A204.1 (cell line): ENCODE results near the gene DENND1A.

ENCODE experiments used
- FAIRE-seq: peaks from 2 replicates; lab custom pipeline; 2012; peaks lifted over from hg19 to GRCh38; lab: Jason Lieb, UNC

The DENND1A gene

DNA sequence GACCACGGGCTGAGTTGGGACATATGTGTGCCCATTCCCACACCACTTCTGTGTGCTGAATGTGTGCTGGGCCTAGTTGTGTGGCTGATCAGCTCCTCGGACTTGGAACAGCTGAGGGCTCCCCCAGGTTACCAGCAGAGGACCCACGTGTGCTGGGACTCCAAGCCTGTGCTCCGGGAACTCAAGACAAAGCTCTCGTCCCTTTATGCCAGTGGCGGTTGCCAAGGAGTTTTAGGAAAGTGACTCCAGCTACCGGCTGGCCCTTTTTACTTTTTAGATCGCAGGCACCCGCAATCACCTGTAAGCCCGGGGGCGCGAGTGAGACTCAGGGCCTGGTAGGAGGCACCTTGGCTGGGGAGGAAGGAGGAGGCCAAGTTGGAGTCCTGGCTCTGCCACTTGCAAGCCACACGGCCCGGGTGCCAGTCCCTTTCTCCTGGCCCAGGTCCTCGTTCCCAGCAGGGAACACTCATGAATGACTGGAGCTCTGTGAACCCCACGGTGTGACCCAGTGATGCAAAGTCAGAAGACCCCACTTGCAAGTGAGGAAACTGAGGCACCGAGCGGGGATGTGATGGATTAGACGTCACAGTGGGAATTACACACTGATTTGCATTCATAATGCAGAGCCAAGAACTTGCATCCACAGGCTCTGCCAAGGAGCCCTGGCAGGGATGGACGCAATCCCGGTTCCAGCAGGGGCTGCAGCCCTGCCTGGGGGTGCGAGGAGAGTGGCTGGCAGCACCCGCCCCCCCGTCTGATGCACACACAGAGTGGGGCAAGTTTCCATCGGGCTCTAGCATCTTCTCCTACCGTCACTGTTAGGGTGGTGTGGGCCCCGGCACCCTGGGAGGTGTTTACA is 547.0 kb downstream of the DENND1A start:
- FAIRE-seq, result no peak

DNA sequence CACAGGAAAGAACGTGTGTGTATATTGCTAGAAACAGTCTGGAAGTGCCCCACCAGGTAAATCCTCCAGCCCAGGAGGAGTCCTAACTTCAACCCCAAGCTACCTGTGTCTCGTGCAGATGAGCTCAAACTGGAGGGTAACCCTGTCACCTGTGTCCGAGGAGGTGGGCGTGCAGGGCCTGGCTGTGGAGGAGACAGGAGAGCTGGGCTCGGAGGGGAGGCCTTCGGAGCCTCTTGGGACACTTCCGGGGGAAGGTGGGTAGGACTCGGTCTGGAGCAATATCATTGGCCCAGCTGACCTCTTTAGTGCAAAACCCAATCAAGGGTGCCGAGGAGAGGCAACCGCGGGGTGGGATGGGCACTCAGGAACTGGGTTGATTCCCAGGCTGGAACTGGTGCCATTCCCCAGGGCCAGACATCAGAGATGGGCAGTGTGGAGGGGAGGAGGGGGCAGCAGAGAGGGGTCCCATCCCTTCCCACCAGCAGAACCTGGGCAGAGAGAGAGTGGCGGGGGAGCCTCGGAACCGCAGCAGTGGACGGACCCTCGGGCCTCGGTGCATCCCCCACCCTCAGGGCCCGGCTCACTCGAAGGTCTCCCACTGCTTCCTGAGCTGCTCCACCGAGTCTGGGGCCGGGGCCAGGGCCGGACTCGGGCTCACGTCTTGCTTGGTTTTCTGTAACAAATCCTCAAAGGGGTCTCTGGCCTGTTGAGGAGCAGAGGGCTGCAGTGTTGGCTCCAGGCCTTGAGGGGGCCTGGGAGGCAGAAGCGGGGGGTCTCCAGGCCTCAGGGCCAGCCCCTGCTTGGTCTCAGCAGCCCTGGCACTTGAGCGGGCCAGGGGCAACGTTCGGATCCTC is 548.8 kb downstream of the DENND1A start:
- FAIRE-seq, result no peak

GRCh38 chr9:123378956-123379660 is 550.8 kb downstream of the DENND1A start:
- no peak for FAIRE-seq

DNA sequence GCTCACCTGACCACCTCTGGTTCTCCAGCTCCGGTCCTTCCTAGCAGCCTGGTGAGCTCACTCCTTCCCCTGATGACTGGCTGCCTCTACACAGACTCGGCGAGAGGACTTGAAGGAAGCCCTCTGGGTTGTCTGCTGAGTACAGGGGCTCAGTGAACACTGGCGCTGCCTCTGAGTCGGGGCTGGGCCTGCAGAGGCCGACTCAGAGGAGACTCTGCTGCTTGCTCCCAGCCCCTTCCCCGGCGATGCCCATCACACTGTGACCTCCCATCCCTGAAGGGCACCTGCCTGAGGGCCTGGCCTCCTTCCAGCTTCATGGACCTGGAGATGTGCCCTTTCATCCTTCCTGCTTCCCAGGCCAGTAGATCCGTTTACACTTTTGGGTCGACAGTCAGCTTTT is 551.9 kb downstream of the DENND1A start:
- FAIRE-seq, result no peak

- FAIRE-seq, result no peak
Measured at GRCh38 chr9:123377211-123377971, 552.5 kb downstream of the DENND1A start.

DNA sequence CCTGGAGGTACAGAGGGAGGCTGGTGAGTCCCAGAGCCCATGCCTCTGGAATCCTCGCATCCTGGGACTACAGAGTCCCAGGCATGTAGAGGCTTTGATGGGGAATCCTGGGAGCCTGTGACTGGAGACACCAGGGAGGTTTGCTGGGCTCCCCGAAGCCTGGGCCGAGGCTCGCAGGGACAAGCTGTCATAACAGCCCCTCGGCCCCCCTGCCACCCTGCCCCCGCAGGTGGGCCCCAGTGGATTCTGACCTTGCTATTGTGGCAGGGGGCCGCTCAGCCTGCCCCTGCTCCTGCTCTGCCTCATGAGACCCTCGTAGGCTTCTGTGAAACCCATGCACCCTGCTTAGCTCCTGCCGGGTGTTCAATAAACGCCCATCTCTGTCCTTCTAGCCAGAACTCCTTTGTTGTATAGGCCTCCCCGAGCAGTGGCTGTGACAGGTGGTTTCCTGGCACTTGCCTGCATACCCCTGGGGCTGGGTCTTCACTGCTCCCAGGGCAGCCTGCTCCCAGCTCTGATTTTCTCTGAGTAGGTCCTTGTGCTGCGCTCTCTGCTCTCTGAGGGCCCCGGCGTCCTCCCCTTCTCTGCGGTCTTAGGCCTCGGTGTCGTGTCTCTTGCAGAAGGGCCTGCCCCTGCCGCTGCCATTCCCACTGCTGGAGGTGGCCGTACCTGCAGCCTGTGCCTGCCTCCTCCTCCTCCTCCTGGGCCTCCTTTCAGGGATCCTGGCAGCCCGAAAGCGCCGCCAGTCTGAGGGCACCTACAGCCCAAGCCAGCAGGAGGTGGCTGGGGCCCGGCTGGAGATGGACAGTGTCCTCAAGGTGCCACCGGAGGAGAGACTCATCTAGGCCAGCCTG is 553.5 kb downstream of the DENND1A start:
- no peak for FAIRE-seq

DNA sequence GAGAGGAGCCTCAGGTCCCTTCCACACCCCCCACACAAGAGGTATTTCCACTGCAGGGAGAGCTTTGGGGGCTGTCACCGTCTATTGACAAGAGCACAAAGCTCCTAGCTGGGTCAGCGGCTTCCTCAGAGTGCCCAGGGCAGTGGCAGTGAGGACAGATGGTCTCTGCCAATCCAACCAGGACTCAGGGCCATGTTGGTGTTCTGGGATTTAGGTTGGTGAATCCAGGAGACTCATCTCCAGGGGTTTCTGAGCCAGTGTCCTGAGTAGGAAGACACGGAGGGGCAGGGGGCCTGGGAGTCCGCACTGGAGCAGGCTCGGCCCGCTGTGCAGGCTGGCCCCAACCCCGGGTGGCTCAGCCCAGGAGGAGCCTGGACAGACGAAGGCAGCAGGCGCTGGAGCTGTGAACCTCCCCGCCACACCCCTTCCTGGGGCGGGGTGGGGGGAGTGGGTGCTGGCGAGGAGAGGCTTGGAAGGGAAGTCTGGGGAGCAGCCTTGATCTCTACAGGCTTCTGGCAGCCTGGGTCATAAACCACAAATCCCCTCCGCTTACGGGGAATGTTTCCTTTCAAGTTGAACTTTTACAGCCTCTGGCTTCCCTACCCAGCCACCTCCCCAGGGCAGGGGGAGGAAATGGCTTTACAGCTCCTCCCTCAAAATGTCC is 554.3 kb downstream of the DENND1A start:
- FAIRE-seq, result no peak

DNA sequence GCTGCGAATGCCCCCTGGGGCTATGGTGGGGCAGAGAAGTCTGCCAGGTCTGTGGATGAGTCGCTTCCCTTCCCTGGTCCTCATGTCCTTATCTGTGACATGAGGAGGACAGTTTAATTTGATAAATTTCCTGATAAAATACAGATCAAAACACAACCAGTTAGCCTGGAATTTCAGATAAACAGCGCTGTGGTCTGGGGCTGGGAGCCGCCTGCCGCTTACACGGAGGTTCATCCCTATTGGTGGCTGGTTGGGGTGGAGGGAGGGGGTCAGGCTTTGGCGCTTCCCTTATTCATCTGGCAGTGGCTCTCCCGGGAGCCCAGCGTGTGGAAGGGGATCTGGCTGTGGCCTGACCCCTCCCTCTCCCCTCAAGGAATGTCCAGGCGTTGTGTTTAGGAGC is 556.0 kb downstream of the DENND1A start:
- no peak for FAIRE-seq

- FAIRE-seq, result no peak
Measured at GRCh38 chr9:123373447-123373923, 556.4 kb downstream of the DENND1A start.

GRCh38 chr9:123372766-123373446 is 557.0 kb downstream of the DENND1A start:
- FAIRE-seq, result no peak

DNA sequence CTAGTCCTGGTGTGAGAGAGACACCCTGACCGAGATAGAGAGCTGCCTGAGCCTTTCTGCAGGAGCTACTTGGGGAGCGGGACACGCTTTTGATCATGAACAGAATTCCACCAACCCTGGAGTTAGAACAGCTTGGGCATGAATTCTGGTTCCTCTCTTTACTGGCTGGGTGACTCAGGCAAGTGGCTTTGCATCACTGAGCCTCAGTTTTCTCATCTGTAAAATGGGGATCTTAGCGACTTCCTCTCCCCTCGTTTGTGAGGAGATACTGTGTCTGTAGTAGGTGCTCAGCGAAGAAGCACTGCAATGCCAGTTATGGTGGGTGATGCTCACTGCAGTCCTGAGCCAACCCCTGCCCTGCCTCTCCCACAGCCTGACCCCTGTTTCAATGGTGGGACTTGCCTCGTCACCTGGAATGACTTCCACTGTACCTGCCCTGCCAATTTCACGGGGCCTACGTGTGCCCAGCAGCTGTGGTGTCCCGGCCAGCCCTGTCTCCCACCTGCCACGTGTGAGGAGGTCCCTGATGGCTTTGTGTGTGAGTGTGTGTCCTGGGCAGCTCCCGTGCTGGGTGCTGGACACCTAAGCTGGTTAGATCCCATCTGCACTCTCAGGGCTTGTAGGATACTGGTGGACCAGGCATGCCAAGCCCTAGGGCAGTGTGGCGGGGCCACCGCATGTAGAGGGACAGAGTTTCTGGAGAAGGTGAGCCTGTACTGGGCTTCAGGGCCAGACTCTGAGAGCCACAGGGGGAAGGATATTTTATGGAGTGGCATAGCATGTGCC is 557.9 kb downstream of the DENND1A start:
- no peak for FAIRE-seq

GRCh38 chr9:123371228-123371584 is 558.7 kb downstream of the DENND1A start:
- FAIRE-seq, result no peak

DNA sequence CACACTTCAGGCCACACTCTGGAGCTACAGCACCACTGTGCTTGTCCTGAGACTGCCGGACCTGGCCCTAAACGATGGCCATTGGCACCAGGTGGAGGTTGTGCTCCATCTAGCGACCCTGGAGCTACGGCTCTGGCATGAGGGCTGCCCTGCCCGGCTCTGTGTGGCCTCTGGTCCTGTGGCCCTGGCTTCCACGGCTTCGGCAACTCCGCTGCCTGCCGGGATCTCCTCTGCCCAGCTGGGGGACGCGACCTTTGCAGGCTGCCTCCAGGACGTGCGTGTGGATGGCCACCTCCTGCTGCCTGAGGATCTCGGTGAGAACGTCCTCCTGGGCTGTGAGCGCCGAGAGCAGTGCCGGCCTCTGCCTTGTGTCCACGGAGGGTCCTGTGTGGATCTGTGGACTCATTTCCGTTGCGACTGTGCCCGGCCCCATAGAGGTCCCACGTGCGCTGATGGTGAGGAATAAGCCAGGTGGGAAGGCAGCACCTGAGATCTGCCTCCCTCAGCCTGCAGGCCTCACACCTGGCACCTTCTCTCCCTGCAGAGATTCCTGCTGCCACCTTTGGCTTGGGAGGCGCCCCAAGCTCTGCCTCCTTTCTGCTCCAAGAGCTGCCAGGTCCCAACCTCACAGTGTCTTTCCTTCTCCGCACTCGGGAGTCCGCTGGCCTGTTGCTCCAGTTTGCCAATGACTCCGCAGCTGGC is 559.2 kb downstream of the DENND1A start:
- FAIRE-seq, result no peak

GRCh38 chr9:123370108-123370507 is 559.8 kb downstream of the DENND1A start:
- no peak for FAIRE-seq

GRCh38 chr9:123369296-123369695 is 560.6 kb downstream of the DENND1A start:
- no peak for FAIRE-seq

DNA sequence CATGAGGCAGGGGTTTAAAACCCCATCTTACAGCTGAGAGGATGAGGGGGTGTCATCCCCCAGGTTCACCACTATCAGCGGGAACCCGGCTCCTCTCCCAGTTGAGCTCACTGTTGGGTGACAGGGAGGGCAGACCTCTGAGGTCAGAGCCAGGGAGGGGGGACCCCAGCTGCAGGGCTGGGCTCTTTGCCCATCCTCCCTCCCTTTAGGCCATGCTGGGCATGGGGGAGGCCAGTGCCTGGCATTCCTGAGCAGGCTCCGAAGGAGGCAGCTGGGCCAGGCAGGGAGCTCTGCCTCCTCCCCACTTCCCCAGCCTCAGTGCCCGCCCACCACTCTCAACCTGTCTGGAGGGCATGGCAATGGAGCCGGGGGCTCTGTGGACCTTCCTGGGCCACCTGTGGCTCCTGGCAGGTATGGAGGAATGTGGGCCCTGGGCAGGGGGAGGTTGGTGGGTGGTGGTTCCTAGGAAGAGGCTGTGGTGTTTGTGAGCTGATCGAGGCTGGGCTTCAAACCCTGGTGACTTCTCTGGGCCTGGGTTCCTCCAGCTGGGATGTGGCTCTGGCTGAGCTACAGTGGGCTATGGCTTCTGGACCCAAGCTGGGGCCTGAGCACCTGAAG is 561.3 kb downstream of the DENND1A start:
- no peak for FAIRE-seq

DNA sequence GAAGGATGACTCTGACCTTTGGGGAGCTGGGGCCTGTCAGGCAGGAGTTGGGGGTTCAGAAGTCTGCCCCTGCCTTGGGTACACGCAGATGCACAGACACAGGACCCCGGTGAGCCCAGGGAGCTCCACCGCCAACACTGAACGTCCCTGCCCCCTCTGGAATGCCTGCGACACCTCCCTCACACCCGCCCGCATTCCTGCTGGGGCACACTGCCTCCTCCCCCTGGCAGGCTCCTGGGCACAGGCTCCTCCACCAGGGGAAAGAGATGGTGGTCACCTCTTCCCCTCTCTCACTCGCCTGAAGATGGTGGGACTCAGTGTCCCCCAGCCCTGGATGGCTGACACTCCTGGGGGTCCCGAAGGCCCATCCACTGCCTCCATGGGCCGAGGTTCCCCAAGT is 561.9 kb downstream of the DENND1A start:
- FAIRE-seq, result no peak
